Fibroblast of gingiva (primary cell): ENCODE measurements around the gene ATP6V0A4.
"Not testable (repeated sequence)": the region's sequence is repeated elsewhere in the genome, so short reads cannot be mapped to it uniquely, and the experiment has no call there.

Source experiments
- DNase-seq: peaks from one replicate; pipeline ENCODE4 v3.0.0-alpha.2; 2011; ENCODE audit warnings: low read depth

ATP6V0A4 gene

GRCh38 chr7:138802706-138803105 lies 4.7 kb upstream of the ATP6V0A4 start:
- DNase-seq: no peak

GRCh38 chr7:138801256-138801655 lies 3.3 kb upstream of the ATP6V0A4 start:
- DNase-seq: no peak

- no peak for DNase-seq
These were observed 1.5 kb upstream of the ATP6V0A4 start for GRCh38 chr7:138799336-138800000.

GRCh38 chr7:138798836-138799235 lies 840 bp upstream of the ATP6V0A4 start:
- no peak for DNase-seq

GRCh38 chr7:138797046-138797445 lies 950 bp downstream of the ATP6V0A4 start:
- not testable (repeated sequence) for DNase-seq

- DNase-seq: no peak
These were observed 1.9 kb downstream of the ATP6V0A4 start for GRCh38 chr7:138796038-138796615.

- DNase-seq: no peak
These were observed 12.2 kb downstream of the ATP6V0A4 start for GRCh38 chr7:138785587-138786437.

- no peak for DNase-seq
These were observed 13.3 kb downstream of the ATP6V0A4 start for GRCh38 chr7:138784692-138785091.

- DNase-seq: no peak
These were observed 17.0 kb downstream of the ATP6V0A4 start for GRCh38 chr7:138781004-138781403.

- DNase-seq: no peak
These were observed 21.7 kb downstream of the ATP6V0A4 start for GRCh38 chr7:138776166-138776833.

- no peak for DNase-seq
These were observed 24.2 kb downstream of the ATP6V0A4 start for GRCh38 chr7:138773817-138774216.

- DNase-seq: no peak
These were observed 24.8 kb downstream of the ATP6V0A4 start for GRCh38 chr7:138773176-138773575.

GRCh38 chr7:138770904-138771303 lies 27.1 kb downstream of the ATP6V0A4 start:
- DNase-seq: no peak

GRCh38 chr7:138768241-138768640 lies 29.8 kb downstream of the ATP6V0A4 start:
- no peak for DNase-seq

- DNase-seq: no peak
These were observed 41.3 kb downstream of the ATP6V0A4 start for GRCh38 chr7:138756591-138757242.

- DNase-seq: no peak
These were observed 42.0 kb downstream of the ATP6V0A4 start for GRCh38 chr7:138755842-138756590.

- no peak for DNase-seq
These were observed 42.7 kb downstream of the ATP6V0A4 start for GRCh38 chr7:138755331-138755747.

GRCh38 chr7:138753610-138754009 lies 44.4 kb downstream of the ATP6V0A4 start:
- no peak for DNase-seq

- no peak for DNase-seq
These were observed 44.9 kb downstream of the ATP6V0A4 start for GRCh38 chr7:138753150-138753518.

- no peak for DNase-seq
These were observed 45.4 kb downstream of the ATP6V0A4 start for GRCh38 chr7:138752518-138753149.
